Measurements from ENCODE around the gene B3GAT3.

Gene B3GAT3

DNA sequence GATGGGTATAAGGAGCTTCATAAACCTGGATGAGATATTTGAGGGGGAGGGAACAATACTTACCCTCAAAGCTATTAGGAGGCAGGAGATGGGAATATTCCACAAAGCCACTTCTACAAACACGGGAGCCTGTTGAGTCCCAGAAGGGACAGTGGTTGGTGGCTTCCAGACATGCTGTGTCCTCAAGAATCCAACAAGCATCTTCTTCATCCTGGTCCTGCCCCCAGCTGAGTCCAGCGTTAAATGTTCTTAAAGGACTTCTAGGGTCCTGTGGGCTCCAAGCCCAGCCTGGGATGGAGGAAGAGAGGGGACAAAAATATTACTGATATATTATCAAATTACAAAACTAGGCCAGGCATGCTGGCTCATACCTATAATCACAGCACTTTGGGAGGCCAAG, 45.7 kb upstream of the B3GAT3 start:
- peak overlapping the region; percentile 86 for H3K4me2 ChIP-seq (ENCODE audit: insufficient read depth, low read length)
- peak overlapping the region; percentile 76; the same call in 1 of the 2 replicates for H3K9ac ChIP-seq (ENCODE audit: low read depth, low read length)
- no peak for DNase-seq
- no peaks in the 10 kb centered on the region for H3K9me3 ChIP-seq (ENCODE audit: insufficient read depth, low read length, severe bottlenecking)
- H2AFZ ChIP-seq (ENCODE audit: low read depth, low read length) = no peak overlapping the region
- peaks cover 10% of the 10 kb centered on the region for H4K20me1 ChIP-seq (ENCODE audit: insufficient read depth, low read length)
- TF ChIP-seq, protein P1, sequence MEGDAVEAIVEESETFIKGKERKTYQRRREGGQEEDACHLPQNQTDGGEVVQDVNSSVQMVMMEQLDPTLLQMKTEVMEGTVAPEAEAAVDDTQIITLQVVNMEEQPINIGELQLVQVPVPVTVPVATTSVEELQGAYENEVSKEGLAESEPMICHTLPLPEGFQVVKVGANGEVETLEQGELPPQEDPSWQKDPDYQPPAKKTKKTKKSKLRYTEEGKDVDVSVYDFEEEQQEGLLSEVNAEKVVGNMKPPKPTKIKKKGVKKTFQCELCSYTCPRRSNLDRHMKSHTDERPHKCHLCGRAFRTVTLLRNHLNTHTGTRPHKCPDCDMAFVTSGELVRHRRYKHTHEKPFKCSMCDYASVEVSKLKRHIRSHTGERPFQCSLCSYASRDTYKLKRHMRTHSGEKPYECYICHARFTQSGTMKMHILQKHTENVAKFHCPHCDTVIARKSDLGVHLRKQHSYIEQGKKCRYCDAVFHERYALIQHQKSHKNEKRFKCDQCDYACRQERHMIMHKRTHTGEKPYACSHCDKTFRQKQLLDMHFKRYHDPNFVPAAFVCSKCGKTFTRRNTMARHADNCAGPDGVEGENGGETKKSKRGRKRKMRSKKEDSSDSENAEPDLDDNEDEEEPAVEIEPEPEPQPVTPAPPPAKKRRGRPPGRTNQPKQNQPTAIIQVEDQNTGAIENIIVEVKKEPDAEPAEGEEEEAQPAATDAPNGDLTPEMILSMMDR (IDR thresholded peaks at IDR 0.05; ENCODE audit: borderline replicate concordance, extremely low read depth, low read length, poor library complexity, severe bottlenecking) = no peak
- TF ChIP-seq EZH2 (IDR thresholded peaks at IDR 0.05; ENCODE audit: borderline replicate concordance, low read depth, low read length, severe bottlenecking) = no peak
- peaks cover 81% of the 10 kb centered on the region for H3K79me2 ChIP-seq (ENCODE audit: insufficient read depth, low read length)
- H3K27me3 ChIP-seq (ENCODE audit: insufficient read depth, low read length, poor library complexity) = no peaks in the 10 kb centered on the region
- ATAC-seq (ENCODE audit: insufficient read depth, low read depth) = no peak
- H3K4me3 ChIP-seq (ENCODE audit: low read depth in 1 of 2, low read length in 2 of 2) = no peak overlapping the region
- H3K4me1 ChIP-seq (ENCODE audit: insufficient read depth, low read length) = peaks cover 65% of the 10 kb centered on the region
- H3K36me3 ChIP-seq (ENCODE audit: insufficient read depth, low read length) = peaks cover 37% of the 10 kb centered on the region
- no peak overlapping the region for H3K27ac ChIP-seq (ENCODE audit: low read length)

DNA sequence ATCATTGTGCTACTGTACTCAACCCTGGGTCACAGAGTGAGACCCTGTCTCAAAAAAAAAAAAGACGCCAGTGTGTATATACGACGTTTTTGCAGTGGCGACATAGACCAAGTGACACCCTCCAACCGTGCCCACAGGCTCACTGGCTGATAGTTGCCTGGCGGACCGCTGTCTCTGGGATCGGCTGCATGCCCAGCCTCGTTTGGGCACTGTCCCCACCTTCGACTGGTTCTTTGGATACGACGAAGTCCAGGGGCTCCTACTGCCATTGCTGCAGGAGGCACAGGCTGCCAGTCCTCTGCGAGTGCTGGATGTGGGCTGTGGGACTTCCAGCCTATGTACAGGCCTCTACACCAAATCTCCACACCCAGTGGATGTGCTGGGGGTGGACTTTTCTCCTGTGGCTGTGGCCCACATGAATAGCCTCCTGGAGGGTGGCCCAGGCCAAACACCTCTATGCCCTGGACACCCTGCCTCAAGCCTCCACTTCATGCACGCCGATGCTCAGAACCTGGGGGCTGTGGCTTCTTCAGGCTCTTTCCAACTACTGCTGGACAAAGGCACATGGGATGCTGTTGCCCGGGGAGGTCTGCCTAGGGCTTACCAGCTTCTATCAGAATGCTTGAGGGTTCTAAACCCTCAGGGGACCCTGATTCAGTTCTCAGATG, 44.6 kb upstream of the B3GAT3 start:
- H3K4me1 ChIP-seq (ENCODE audit: insufficient read depth, low read length) = peaks cover 58% of the 10 kb centered on the region
- ATAC-seq (ENCODE audit: insufficient read depth, low read depth) (no peak), DNase-seq (no peak)
- peak overlapping the region; percentile 58 to 72; a peak in 3 of 4 replicates for H3K4me3 ChIP-seq (ENCODE audit: low read depth in 1 of 2, low read length in 2 of 2)
- no peak for TF ChIP-seq EZH2 (IDR thresholded peaks at IDR 0.05; ENCODE audit: borderline replicate concordance, low read depth, low read length, severe bottlenecking)
- TF ChIP-seq, protein P1 (IDR thresholded peaks at IDR 0.05; ENCODE audit: borderline replicate concordance, extremely low read depth, low read length, poor library complexity, severe bottlenecking) = no peak
- H3K36me3 ChIP-seq (ENCODE audit: insufficient read depth, low read length) = peaks cover 42% of the 10 kb centered on the region
- H3K79me2 ChIP-seq (ENCODE audit: insufficient read depth, low read length) = peaks cover 72% of the 10 kb centered on the region
- H3K4me2 ChIP-seq (ENCODE audit: insufficient read depth, low read length) = peak overlapping the region; percentile 86
- H3K9me3 ChIP-seq (ENCODE audit: insufficient read depth, low read length, severe bottlenecking) = no peaks in the 10 kb centered on the region
- no peaks in the 10 kb centered on the region for H3K27me3 ChIP-seq (ENCODE audit: insufficient read depth, low read length, poor library complexity)
- no peak overlapping the region for H2AFZ ChIP-seq (ENCODE audit: low read depth, low read length)
- peak overlapping the region; percentile 89 for H3K27ac ChIP-seq (ENCODE audit: low read length)
- H4K20me1 ChIP-seq (ENCODE audit: insufficient read depth, low read length) = peaks cover 10% of the 10 kb centered on the region
- H3K9ac ChIP-seq (ENCODE audit: low read depth, low read length) = peak overlapping the region; percentile 76

DNA sequence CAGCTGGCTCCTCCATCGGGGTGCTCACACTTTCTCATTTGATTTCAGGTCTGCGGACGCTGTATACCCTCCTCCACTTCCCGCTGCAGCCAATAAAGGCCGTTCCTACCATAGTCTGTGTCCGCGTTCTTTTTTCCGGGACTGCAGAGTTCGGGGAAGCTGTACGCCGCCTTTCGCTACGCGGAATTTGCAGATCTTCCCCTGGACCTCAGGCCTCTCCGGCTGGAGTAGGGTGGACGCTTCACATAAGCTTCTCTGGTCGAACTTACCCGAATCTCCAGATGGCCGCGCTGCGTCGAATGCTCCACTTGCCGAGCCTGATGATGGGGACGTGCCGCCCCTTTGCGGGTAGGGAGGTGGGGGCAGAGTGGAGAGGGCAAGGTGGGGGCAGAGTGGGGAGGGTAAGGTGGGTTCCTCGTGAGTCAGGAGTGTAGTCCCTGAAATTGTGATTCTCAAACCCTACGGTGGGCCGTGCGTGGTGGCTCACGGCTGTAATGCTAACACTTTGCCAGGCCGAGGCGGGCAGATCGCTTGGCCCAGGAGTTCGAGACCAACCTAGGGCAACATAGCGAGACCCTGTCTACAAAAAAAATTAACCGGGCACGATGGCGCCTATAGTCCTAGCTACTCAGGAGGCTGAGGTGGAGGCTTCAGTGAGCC, 43.9 kb upstream of the B3GAT3 start:
- H3K36me3 ChIP-seq (ENCODE audit: insufficient read depth, low read length) = peaks cover 42% of the 10 kb centered on the region
- H3K79me2 ChIP-seq (ENCODE audit: insufficient read depth, low read length) = peaks cover 65% of the 10 kb centered on the region

More for the DNA sequence above, 43.9 kb upstream of the B3GAT3 start:
- Histone ChIP-seq H3K4me3 (ENCODE audit: low read depth in 1 of 2, low read length in 2 of 2) (peak overlapping the region; percentile 58 to 72), H2AFZ (ENCODE audit: low read depth, low read length) (peak overlapping the region; percentile 77), H4K20me1 (ENCODE audit: insufficient read depth, low read length) (peaks cover 10% of the 10 kb centered on the region), H3K27ac (ENCODE audit: low read length) (peak overlapping the region; percentile 89), H3K4me2 (ENCODE audit: insufficient read depth, low read length) (peak overlapping the region; percentile 86), H3K9me3 (ENCODE audit: insufficient read depth, low read length, severe bottlenecking) (no peaks in the 10 kb centered on the region), H3K4me1 (ENCODE audit: insufficient read depth, low read length) (peaks cover 54% of the 10 kb centered on the region), H3K27me3 (ENCODE audit: insufficient read depth, low read length, poor library complexity) (no peaks in the 10 kb centered on the region), H3K9ac (ENCODE audit: low read depth, low read length) (peak overlapping the region; percentile 76)
- DNase-seq (peak; percentile 78), ATAC-seq (ENCODE audit: insufficient read depth, low read depth) (peak; percentile 51)
- TF ChIP-seq, protein P1 (IDR thresholded peaks at IDR 0.05; ENCODE audit: borderline replicate concordance, extremely low read depth, low read length, poor library complexity, severe bottlenecking) = peak; percentile 7
- no peak for TF ChIP-seq EZH2 (IDR thresholded peaks at IDR 0.05; ENCODE audit: borderline replicate concordance, low read depth, low read length, severe bottlenecking)

Data from DND-41 (cell line).